ENCODE measurements around the gene ALDH3A1. TPM values are rescaled to one million over a fixed set of nuclear protein-coding genes. Genes with fewer than 3 reads are reported as not detected.

Gene ALDH3A1
- under 1 TPM; 0.38 to 0.92 TPM for total RNA-seq

DNA sequence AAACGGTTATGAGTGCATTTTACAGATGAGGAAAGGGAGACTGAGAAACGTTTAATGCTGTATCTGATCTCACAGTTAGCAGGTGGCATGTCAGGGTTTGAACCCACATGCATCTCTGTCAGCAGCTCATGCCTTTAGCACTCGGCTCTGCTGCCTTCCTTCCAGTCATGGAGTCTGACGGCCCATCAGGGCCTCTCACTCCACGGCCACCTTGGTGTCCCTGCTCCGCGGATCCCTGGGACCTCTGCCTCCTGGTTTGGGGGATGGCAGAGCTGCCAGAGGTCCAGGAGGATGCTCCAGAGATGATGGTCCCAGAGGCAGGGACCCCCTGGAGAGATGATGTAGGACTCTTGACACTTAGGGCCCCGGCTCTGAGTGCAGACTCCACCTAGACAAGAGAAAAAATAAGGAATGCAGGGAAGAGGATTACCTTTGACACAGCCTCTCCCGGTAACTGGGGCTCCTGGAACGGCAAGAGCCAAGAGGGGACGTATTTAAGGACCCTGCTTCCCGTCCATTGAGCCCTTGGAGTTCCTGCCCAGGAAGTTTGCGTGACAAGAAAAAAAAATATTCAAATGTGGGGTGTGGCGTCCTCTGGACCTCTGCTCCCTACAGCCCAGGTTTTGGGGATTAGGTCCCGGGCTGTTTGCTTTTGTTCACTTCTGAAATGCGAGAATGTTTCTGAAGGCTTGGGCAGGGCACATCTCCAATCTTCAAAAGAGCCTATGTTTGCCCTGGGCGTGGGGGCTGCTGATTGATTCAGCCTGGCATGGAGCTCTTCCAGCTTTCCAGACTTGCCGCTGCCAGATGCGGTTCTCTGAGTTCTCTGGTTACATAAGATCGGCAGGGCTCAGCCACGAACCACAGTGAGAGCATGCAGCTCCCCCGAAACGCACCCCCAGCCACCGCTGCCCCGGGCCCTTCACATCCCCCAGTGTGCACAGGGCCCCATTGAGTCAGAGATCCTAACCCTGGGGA, at the start of gene ALDH3A1:
Gene ALDH3A1, minus strand, starts transcription at position 470 of the 978 bp plus-strand sequence. CDS start 3,169 bp downstream, outside the sequence.
- ChIA-PET CTCF (interaction anchor here (1.9 kb wide), 1 partner anchor 18 kb away, joined by 6 read pairs; no protein-coding TSS in a partner anchor), POLR2A (no interaction called here)
- DNase-seq (no peak), ATAC-seq (no peak)
- Mint-ChIP-seq H3K27me3 (peaks cover 6% of the 10 kb centered on the region), H3K27ac (no peak within 1 kb of the TSS), H3K4me3 (no peak within 1 kb of the TSS), H3K36me3 (ENCODE audit: low read depth) (no peaks in the 10 kb centered on the region), H3K4me1 (ENCODE audit: low read depth) (peaks cover 2% of the 10 kb centered on the region), H3K9me3 (no peaks in the 10 kb centered on the region)
- TF ChIP-seq, protein P1, sequence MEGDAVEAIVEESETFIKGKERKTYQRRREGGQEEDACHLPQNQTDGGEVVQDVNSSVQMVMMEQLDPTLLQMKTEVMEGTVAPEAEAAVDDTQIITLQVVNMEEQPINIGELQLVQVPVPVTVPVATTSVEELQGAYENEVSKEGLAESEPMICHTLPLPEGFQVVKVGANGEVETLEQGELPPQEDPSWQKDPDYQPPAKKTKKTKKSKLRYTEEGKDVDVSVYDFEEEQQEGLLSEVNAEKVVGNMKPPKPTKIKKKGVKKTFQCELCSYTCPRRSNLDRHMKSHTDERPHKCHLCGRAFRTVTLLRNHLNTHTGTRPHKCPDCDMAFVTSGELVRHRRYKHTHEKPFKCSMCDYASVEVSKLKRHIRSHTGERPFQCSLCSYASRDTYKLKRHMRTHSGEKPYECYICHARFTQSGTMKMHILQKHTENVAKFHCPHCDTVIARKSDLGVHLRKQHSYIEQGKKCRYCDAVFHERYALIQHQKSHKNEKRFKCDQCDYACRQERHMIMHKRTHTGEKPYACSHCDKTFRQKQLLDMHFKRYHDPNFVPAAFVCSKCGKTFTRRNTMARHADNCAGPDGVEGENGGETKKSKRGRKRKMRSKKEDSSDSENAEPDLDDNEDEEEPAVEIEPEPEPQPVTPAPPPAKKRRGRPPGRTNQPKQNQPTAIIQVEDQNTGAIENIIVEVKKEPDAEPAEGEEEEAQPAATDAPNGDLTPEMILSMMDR (IDR thresholded peaks at IDR 0.05) = no peak
- intact Hi-C loops (cut with micrococcal nuclease) = loop anchor here (5.0 kb wide), 1 partner anchor 111 kb away; no protein-coding TSS in a partner anchor

DNA sequence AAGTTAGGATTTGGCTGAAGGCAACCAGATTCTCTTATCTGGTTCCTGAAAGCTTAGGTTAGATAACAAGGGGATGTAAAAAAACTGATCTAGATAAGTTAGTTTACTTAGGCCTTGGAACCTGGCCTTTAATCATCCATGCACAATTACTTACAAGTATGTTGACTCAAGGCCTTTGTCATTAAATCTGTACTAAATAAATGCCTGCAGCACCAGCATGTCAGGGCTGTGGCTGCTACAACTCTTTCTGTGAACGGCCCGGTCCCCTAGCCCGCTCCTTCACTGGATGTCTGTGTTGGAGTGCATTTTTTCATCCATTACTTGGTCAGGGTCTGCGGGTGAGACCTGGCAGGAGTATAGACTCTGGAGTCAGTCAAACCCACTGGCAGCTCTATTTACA, 48.4 kb upstream of the ALDH3A1 start:
- Mint-ChIP-seq H3K4me3 (no peak overlapping the region), H3K27me3 (no peaks in the 10 kb centered on the region), H3K27ac (no peak overlapping the region), H3K4me1 (ENCODE audit: low read depth) (peaks cover 4% of the 10 kb centered on the region), H3K9me3 (peaks cover 15% of the 10 kb centered on the region), H3K36me3 (ENCODE audit: low read depth) (peaks cover 66% of the 10 kb centered on the region)
- ChIA-PET CTCF (no interaction called here), POLR2A (no interaction called here)
- DNase-seq (no peak), ATAC-seq (no peak)
- intact Hi-C loops (cut with micrococcal nuclease) = no loop called here
- TF ChIP-seq, protein P1 (IDR thresholded peaks at IDR 0.05) = no peak

GRCh38 chr17:19791918-19792550, 43.9 kb upstream of the ALDH3A1 start:
- intact Hi-C loops (cut with micrococcal nuclease) = no loop called here
- no peaks in the 10 kb centered on the region for H3K27me3 Mint-ChIP-seq
- no peak overlapping the region for H3K4me3 Mint-ChIP-seq
- POLR2A ChIA-PET = no interaction called here
- no peak for ATAC-seq
- CTCF ChIA-PET = interaction anchor here (1.2 kb wide), 1 partner anchor 25 kb away, joined by 3 read pairs; no protein-coding TSS in a partner anchor
- DNase-seq = no peak
- H3K9me3 Mint-ChIP-seq = peaks cover 15% of the 10 kb centered on the region
- peaks cover 71% of the 10 kb centered on the region for H3K36me3 Mint-ChIP-seq (ENCODE audit: low read depth)
- no peak overlapping the region for H3K27ac Mint-ChIP-seq
- no peaks in the 10 kb centered on the region for H3K4me1 Mint-ChIP-seq (ENCODE audit: low read depth)
- TF ChIP-seq, protein P1 (IDR thresholded peaks at IDR 0.05) = no peak

DNA sequence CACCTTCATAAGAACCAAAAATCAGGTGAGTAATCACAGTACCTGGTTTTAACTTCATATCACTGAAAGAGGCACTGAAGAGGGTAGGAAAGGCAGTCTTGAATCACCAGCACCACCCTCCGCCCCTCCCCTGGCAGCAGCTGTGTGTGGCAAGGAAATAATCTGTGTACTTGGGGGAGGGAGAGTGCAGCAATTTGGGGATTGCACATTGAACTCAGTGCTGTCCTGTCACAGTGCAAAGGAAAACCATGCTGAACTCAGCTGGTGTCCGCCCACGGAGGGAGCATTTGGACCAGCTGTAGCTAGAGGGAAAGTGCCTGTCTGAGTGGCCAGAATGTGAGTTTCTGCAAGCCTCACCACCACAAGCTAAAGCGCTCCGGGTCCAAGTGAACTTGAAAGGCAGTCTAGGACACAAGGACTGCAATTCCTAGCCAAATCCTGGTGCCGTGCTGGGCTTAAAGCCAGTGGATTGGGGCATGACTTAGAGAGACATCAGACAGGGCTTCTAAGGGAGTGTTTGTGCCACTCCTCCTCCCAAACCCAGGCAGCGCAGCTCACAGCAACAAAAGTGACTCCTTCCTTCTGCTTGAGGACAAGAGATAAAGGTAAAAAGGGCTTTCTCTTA, 39.7 kb upstream of the ALDH3A1 start:
- Mint-ChIP-seq H3K27me3 (no peaks in the 10 kb centered on the region), H3K9me3 (no peaks in the 10 kb centered on the region), H3K27ac (no peak overlapping the region), H3K36me3 (ENCODE audit: low read depth) (peaks cover 32% of the 10 kb centered on the region), H3K4me1 (ENCODE audit: low read depth) (no peaks in the 10 kb centered on the region), H3K4me3 (no peak overlapping the region)
- POLR2A ChIA-PET = no interaction called here
- intact Hi-C loops (cut with micrococcal nuclease) = no loop called here
- TF ChIP-seq, protein P1 (IDR thresholded peaks at IDR 0.05) = no peak
- DNase-seq (no peak), ATAC-seq (no peak)
- CTCF ChIA-PET = interaction anchor here (1.4 kb wide), 1 partner anchor 21 kb away, joined by 6 read pairs; no protein-coding TSS in a partner anchor
